HepG2 (cell line): ENCODE measurements around the gene NFE2L1. TPM values are rescaled to one million over a fixed set of nuclear protein-coding genes. Genes with fewer than 3 reads are reported as not detected.

ENCODE experiments used
- ATF1 ChIP-seq: IDR thresholded peaks from 2 replicates; pipeline ENCODE4 v1.6.1; 2016; ENCODE audit warnings: mild to moderate bottlenecking, control low read depth
- DR1 ChIP-seq: sonication (generic); formaldehyde crosslinking; IDR thresholded peaks from 2 replicates; pipeline ENCODE4 v1.8.0; 2021; ENCODE audit warnings: mild to moderate bottlenecking, missing genetic modification reagents, inconsistent platforms
- GATAD1 ChIP-seq: IDR thresholded peaks from 2 replicates; pipeline ENCODE4 v1.6.1; 2016; ENCODE audit warnings: missing genetic modification reagents, missing compliant biosample characterization
- GFI1 ChIP-seq: sonication (generic); formaldehyde crosslinking; IDR thresholded peaks from 2 replicates; pipeline ENCODE4 v1.5.0; 2020; ENCODE audit warnings: missing genetic modification reagents, mild to moderate bottlenecking, borderline replicate concordance
- KDM4B ChIP-seq: sonication (generic); formaldehyde crosslinking; IDR thresholded peaks from 2 replicates; pipeline ENCODE4 v1.4.0; 2020; ENCODE audit warnings: missing genetic modification reagents
- SNAI1 ChIP-seq: sonication (generic); formaldehyde crosslinking; IDR thresholded peaks from 2 replicates; pipeline ENCODE4 v1.5.0; 2020; ENCODE audit warnings: mild to moderate bottlenecking, missing genetic modification reagents, borderline replicate concordance
- SOX5 ChIP-seq: IDR thresholded peaks from 2 replicates; pipeline ENCODE4 v1.6.1; 2016; ENCODE audit warnings: borderline replicate concordance
- ZFP41 ChIP-seq: sonication (generic); formaldehyde crosslinking; IDR thresholded peaks from 2 replicates; pipeline ENCODE4 v1.4.0; 2020; ENCODE audit warnings: mild to moderate bottlenecking, missing genetic modification reagents, borderline replicate concordance
- ZNF768 ChIP-seq: sonication (generic); formaldehyde crosslinking; IDR thresholded peaks from 2 replicates; pipeline ENCODE4 v1.4.0; 2020; ENCODE audit warnings: missing genetic modification reagents
- ZNF839 ChIP-seq: sonication (generic); formaldehyde crosslinking; IDR thresholded peaks from 2 replicates; pipeline ENCODE4 v1.4.0; 2020; ENCODE audit warnings: missing genetic modification reagents, mild to moderate bottlenecking, borderline replicate concordance
- ZSCAN12 ChIP-seq: sonication (generic); formaldehyde crosslinking; IDR thresholded peaks from 2 replicates; pipeline ENCODE4 v1.9.0; 2021; ENCODE audit warnings: mild to moderate bottlenecking, missing genetic modification reagents
- ZSCAN31 ChIP-seq: sonication (generic); formaldehyde crosslinking; IDR thresholded peaks from 2 replicates; pipeline ENCODE4 v1.5.0; 2020; ENCODE audit warnings: low read depth, mild to moderate bottlenecking, missing genetic modification reagents
- polyA plus RNA-seq, 8 experiments: library from polyadenylated mRNA; depleted of rRNA in 3 of 8; stranded (reverse) in 7 of 8; unstranded in 1 of 8; fragments of >200 nt; fragmentation: Illumina TruSeq in 4 of 8; extraction: Trizol in 4 of 8; gene quantifications; 2 replicates each; pipeline versions ENCODE4 v1.2.1 to v1.2.3, GENCODE V29; 2011 to 2016; ENCODE audit warnings: low read depth in 4 of 8, missing spikeins in 1 of 8, mixed read lengths in 1 of 8; ENCODE audit not compliant: insufficient read depth in 1 of 8
- total RNA-seq, 5 experiments: library from RNA; depleted of rRNA; stranded (reverse); fragments of >200 nt; fragmentation: Illumina TruSeq; extraction: Trizol; gene quantifications; 2 replicates each; pipeline ENCODE4 v1.2.3, GENCODE V29; 2016; ENCODE audit warnings: low read depth in 1 of 5
- TF ChIP-seq, protein P1 (sequence below): sonication (generic); formaldehyde crosslinking; IDR thresholded peaks from 2 replicates; pipeline ENCODE4 v1.5.1; 2020; ENCODE audit warnings: mild to moderate bottlenecking, missing genetic modification reagents, moderate library complexity
- TF ChIP-seq, protein P2 (sequence below): sonication (generic); formaldehyde crosslinking; IDR thresholded peaks from 2 replicates; pipeline ENCODE4 v1.4.0; 2020; ENCODE audit warnings: mild to moderate bottlenecking, missing genetic modification reagents, borderline replicate concordance
- TF ChIP-seq, protein P3 (sequence below): sonication (generic); formaldehyde crosslinking; IDR thresholded peaks from 2 replicates; pipeline ENCODE4 v1.8.1; 2022; ENCODE audit warnings: low read depth, mild to moderate bottlenecking, missing genetic modification reagents
- TF ChIP-seq, protein P4 (sequence below): sonication (generic); formaldehyde crosslinking; IDR thresholded peaks from 2 replicates; pipeline ENCODE4 v1.8.1; 2023; ENCODE audit warnings: mild to moderate bottlenecking, missing genetic modification reagents, borderline replicate concordance

Gene NFE2L1
- total and polyA plus RNA-seq, 2 of the 13 experiments (the other 11 are each of a cell fraction or from before 2014, with no cell fraction given) = 67.0 to 234 TPM

DNA sequence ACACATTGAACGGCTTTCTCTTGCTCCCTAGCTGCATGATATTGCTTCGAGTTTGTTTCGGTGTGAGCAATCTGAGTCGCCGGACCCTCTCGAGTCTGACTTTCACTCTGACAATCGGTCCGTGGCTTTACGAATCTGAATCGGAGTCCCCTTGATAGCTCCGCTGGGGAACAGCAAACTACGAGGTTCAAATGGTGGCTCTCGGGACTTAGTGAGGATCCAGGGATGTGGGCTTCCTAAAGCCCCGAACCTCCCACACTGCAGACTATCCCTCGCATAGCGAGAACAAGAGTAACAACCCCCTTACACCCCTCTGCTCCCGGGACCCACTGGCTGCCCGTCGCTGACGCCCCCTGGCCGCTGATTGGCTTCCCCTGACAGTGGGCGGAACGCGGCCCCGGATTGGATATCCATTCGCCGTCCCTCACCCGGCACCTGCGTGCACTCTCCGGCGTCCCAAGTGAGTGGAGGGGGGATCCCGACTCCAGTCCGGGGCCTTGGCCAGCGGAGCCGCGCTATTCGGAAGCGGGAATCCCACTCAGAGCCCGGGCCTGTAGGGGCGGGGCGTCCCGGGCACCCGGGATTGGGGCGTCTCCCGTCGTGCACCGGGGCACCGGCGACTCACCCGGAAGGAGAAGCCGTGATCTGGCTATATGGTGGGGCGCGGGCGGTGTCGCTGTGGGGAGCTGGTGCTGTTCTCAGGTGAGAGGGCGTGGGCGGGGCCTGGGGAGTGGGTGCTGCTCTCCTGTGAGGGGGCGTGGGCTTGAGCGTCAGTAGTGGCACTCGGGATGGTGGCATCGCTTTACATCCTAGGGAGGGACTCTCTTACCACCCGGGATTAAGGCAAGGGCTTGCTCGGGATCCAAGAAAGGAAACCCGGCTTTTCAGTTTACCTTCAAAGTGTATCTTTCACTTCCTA, 59.2 kb downstream of the NFE2L1 start, which contains the start of gene SNX11 (continued):
- TF ChIP-seq, protein P1, sequence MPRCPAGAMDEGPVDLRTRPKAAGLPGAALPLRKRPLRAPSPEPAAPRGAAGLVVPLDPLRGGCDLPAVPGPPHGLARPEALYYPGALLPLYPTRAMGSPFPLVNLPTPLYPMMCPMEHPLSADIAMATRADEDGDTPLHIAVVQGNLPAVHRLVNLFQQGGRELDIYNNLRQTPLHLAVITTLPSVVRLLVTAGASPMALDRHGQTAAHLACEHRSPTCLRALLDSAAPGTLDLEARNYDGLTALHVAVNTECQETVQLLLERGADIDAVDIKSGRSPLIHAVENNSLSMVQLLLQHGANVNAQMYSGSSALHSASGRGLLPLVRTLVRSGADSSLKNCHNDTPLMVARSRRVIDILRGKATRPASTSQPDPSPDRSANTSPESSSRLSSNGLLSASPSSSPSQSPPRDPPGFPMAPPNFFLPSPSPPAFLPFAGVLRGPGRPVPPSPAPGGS (CRISPR knock-in tag) = no peak
- peak; percentile 75; the same call in 1 of the 2 replicates for TF ChIP-seq GFI1 (CRISPR knock-in tag)
- TF ChIP-seq ZNF768 (CRISPR knock-in tag) = peak; percentile 62
- 0 out of 2 replicates have a peak, but pooled peaks have one; percentile 57 for TF ChIP-seq ZSCAN12 (CRISPR knock-in tag)
- TF ChIP-seq ZFP41 (CRISPR knock-in tag) = peak; percentile 80; the same call in 1 of the 2 replicates
- TF ChIP-seq, protein P2, sequence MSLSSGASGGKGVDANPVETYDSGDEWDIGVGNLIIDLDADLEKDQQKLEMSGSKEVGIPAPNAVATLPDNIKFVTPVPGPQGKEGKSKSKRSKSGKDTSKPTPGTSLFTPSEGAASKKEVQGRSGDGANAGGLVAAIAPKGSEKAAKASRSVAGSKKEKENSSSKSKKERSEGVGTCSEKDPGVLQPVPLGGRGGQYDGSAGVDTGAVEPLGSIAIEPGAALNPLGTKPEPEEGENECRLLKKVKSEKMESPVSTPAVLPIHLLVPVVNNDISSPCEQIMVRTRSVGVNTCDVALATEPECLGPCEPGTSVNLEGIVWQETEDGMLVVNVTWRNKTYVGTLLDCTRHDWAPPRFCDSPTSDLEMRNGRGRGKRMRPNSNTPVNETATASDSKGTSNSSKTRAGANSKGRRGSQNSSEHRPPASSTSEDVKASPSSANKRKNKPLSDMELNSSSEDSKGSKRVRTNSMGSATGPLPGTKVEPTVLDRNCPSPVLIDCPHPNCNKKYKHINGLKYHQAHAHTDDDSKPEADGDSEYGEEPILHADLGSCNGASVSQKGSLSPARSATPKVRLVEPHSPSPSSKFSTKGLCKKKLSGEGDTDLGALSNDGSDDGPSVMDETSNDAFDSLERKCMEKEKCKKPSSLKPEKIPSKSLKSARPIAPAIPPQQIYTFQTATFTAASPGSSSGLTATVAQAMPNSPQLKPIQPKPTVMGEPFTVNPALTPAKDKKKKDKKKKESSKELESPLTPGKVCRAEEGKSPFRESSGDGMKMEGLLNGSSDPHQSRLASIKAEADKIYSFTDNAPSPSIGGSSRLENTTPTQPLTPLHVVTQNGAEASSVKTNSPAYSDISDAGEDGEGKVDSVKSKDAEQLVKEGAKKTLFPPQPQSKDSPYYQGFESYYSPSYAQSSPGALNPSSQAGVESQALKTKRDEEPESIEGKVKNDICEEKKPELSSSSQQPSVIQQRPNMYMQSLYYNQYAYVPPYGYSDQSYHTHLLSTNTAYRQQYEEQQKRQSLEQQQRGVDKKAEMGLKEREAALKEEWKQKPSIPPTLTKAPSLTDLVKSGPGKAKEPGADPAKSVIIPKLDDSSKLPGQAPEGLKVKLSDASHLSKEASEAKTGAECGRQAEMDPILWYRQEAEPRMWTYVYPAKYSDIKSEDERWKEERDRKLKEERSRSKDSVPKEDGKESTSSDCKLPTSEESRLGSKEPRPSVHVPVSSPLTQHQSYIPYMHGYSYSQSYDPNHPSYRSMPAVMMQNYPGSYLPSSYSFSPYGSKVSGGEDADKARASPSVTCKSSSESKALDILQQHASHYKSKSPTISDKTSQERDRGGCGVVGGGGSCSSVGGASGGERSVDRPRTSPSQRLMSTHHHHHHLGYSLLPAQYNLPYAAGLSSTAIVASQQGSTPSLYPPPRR (CRISPR knock-in tag) = no peak
- peak; percentile 98; the same call in 1 of the 2 replicates for TF ChIP-seq ZSCAN31
- peak; percentile 70 for TF ChIP-seq ATF1 (CRISPR knock-in tag)
- peak; percentile 92 for TF ChIP-seq GATAD1 (CRISPR knock-in tag)
- TF ChIP-seq KDM4B (CRISPR knock-in tag) = peak; percentile 15; the same call in 1 of the 2 replicates
- peak; percentile 33 for TF ChIP-seq SOX5 (CRISPR knock-in tag)
- TF ChIP-seq, protein P3, sequence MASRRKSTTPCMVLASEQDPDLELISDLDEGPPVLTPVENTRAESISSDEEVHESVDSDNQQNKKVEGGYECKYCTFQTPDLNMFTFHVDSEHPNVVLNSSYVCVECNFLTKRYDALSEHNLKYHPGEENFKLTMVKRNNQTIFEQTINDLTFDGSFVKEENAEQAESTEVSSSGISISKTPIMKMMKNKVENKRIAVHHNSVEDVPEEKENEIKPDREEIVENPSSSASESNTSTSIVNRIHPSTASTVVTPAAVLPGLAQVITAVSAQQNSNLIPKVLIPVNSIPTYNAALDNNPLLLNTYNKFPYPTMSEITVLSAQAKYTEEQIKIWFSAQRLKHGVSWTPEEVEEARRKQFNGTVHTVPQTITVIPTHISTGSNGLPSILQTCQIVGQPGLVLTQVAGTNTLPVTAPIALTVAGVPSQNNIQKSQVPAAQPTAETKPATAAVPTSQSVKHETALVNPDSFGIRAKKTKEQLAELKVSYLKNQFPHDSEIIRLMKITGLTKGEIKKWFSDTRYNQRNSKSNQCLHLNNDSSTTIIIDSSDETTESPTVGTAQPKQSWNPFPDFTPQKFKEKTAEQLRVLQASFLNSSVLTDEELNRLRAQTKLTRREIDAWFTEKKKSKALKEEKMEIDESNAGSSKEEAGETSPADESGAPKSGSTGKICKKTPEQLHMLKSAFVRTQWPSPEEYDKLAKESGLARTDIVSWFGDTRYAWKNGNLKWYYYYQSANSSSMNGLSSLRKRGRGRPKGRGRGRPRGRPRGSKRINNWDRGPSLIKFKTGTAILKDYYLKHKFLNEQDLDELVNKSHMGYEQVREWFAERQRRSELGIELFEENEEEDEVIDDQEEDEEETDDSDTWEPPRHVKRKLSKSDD = peak; percentile 66; the same call in 1 of the 2 replicates
- peak; percentile 89 for TF ChIP-seq DR1
- peak; percentile 96 for TF ChIP-seq SNAI1 (CRISPR knock-in tag)
- TF ChIP-seq, protein P4, sequence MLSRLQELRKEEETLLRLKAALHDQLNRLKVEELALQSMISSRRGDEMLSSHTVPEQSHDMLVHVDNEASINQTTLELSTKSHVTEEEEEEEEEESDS (CRISPR knock-in tag) = peak; percentile 66; the same call in 1 of the 2 replicates
- TF ChIP-seq ZNF839 (CRISPR knock-in tag) = peak; percentile 81; the same call in 1 of the 2 replicates
